ENCODE data around the gene KCNT2.
"Not testable (repeated sequence)": the region's sequence is repeated elsewhere in the genome, so short reads cannot be mapped to it uniquely, and the experiment has no call there.

The KCNT2 gene

DNA sequence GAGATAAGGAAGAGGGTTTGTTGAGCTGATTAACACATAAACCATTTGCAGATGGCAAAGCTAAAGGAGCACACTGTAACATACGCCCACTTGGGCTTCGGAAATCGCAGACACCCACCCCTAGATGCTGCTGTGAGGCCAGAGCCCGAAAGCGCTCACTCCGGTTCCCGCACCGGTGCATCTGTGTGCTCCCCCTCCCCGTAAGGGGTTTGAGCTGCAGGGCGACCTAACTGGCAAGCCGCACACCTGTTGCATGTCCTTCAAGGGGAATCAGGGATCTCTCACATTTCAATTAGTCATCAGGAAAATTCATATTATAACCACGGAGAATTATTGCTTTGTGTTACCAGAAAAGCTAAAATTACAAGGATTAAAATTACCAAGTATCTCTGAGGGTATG is 42.2 kb upstream of the KCNT2 start:
- DNase-seq (ENCODE audit: low read depth) = no peak
- H3K4me3 ChIP-seq (ENCODE audit: low read depth, low read length) = no peak overlapping the region
- TF ChIP-seq, protein P1, sequence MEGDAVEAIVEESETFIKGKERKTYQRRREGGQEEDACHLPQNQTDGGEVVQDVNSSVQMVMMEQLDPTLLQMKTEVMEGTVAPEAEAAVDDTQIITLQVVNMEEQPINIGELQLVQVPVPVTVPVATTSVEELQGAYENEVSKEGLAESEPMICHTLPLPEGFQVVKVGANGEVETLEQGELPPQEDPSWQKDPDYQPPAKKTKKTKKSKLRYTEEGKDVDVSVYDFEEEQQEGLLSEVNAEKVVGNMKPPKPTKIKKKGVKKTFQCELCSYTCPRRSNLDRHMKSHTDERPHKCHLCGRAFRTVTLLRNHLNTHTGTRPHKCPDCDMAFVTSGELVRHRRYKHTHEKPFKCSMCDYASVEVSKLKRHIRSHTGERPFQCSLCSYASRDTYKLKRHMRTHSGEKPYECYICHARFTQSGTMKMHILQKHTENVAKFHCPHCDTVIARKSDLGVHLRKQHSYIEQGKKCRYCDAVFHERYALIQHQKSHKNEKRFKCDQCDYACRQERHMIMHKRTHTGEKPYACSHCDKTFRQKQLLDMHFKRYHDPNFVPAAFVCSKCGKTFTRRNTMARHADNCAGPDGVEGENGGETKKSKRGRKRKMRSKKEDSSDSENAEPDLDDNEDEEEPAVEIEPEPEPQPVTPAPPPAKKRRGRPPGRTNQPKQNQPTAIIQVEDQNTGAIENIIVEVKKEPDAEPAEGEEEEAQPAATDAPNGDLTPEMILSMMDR (IDR thresholded peaks at IDR 0.05; ENCODE audit: insufficient read depth, low read depth, low read length, missing control alignments) = no peak

DNA sequence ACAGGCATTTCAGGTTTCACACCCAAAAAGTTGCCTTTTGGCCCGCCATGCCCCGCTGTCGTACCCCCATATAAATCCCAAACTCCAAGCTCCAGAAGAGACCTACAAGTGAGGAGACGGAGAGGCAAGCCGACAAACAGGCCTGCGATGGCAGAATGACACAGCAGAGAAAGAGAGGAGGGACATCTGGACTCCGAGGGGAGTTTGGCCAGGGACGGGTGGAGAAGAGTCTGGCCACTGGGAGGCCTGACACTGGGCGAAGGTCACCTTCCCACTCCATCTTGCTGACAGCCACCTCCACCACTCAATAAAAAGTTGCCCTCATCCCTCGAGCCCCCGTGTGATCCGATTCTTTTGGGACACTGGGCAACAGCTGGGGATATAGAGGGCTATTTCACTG is 41.8 kb upstream of the KCNT2 start:
- TF ChIP-seq, protein P1 (IDR thresholded peaks at IDR 0.05; ENCODE audit: insufficient read depth, low read depth, low read length, missing control alignments) = no peak
- DNase-seq (ENCODE audit: low read depth) = no peak
- H3K4me3 ChIP-seq (ENCODE audit: low read depth, low read length) = no peak overlapping the region

DNA sequence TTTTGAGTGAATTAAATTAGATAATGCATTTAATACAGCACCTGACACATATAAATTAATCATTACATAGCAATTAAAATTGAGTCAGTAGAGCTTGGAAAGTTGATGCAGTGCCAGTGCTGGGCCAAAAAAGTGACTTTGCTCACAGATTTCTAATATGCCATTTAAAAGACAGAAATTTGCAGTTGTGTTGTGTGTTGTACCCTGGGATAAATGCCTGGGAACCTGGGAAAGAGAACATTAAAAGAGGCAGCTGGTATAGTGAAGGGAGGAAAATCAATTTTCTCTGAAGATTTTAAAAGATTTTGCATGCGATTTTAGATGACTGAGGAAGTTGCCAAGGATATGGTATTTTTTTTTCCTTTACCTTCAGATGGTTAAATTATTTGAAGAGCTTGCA is 32.7 kb upstream of the KCNT2 start:
- no peak overlapping the region for H3K4me3 ChIP-seq (ENCODE audit: low read depth, low read length)
- TF ChIP-seq, protein P1 (IDR thresholded peaks at IDR 0.05; ENCODE audit: insufficient read depth, low read depth, low read length, missing control alignments) = no peak
- no peak for DNase-seq (ENCODE audit: low read depth)

DNA sequence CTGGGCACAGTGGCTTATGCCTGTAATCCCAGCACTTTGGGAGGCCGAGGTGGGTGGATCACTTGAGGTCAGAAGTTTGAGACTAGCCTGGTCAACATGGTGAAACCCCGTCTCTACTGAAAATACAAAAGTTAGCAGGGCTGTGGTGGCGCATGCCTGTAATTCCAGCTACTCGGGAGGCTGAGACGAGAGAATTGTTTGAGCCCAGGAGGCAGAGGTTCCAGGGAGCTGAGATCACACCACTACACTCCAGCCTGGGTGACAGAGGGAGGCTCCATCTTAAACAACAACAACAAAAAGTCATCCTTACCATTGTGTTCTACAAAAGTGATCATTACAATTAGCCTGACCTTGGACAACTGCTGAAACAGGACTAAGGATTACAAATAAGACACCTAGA is 31.1 kb upstream of the KCNT2 start:
- not testable (repeated sequence) for H3K4me3 ChIP-seq (ENCODE audit: low read depth, low read length); DNase-seq (ENCODE audit: low read depth)

DNA sequence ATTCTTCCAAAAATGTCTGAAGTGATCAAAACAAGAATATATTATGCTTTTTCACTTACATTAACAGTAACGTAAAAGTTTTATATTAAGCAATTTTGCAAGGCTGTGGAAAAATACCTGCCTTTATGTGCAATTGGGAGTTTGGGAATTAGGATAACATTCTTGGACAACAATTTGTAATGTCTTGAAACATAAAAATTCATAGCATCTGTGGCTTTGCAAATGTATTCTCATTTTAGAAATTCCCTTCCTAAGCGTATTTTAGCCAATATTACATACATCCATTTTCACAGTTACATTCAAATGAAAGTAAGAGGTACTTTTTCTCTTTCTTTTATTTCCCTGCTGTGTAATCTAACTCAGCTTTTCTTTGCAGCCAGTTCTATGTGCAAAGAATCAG is 30.2 kb upstream of the KCNT2 start:
- H3K4me3 ChIP-seq (ENCODE audit: low read depth, low read length) = no peak overlapping the region
- TF ChIP-seq, protein P1 (IDR thresholded peaks at IDR 0.05; ENCODE audit: insufficient read depth, low read depth, low read length, missing control alignments) = no peak
- DNase-seq (ENCODE audit: low read depth) = no peak

DNA sequence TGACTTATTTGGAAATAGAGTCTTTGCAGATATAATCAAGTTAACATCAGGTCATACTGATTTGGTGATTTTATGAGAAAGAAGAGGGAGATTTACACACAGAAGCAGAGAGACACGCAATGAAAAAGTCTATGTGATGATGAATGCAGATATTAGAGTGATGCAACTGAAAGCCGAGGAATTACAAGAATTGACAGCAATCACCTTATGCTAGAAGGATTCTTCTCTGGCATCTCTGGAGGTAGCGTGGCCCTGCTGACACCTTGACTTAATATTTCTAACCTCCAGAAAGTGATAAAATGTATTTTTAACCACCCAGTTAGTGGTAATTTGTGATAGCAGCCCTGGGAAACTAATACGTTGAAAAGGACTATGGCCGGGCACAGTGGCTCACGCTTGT is 29.4 kb upstream of the KCNT2 start:
- no peak for DNase-seq (ENCODE audit: low read depth)
- H3K4me3 ChIP-seq (ENCODE audit: low read depth, low read length) = no peak overlapping the region
- TF ChIP-seq, protein P1 (IDR thresholded peaks at IDR 0.05; ENCODE audit: insufficient read depth, low read depth, low read length, missing control alignments) = no peak

DNA sequence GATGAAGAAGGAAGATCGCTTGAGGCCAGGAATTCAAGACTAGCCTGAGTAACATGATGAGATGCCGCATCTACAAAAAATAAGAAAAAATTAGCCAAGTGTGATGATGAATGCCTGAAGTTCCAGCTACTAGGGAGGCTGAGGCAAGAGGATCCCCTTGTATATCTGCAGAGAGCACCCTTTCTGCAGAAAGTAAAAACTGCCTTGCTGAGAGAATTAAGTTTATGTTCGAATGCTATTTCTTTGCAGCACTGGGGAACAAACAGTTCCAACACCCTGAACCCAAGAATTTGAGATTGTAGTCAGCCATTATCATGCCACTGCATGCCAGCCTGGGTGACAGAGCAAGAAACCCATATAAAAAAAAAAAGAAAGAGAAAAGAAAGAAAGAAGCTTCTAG is 20.6 kb upstream of the KCNT2 start:
- no peak for DNase-seq (ENCODE audit: low read depth)
- TF ChIP-seq, protein P1 (IDR thresholded peaks at IDR 0.05; ENCODE audit: insufficient read depth, low read depth, low read length, missing control alignments) = no peak

DNA sequence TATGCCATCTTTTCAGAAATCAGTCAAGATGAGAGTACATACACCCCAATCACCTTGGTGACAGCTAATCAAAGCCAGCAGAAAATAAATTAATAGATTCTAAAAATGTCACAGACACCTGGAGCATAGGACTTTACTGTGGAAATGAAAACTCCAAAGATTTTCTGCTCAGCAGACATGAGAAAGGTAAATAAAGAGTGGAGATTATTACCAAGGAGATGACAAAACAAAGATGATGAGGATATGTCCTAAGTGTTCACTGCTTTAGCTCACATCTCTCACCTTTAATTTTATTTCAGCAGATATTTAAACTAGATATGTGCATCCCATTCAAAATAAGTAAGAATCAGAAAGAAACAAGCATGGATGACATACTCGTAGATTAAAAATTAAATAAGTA is 14.8 kb upstream of the KCNT2 start:
- DNase-seq (ENCODE audit: low read depth) = no peak
- no peak overlapping the region for H3K4me3 ChIP-seq (ENCODE audit: low read depth, low read length)
- TF ChIP-seq, protein P1 (IDR thresholded peaks at IDR 0.05; ENCODE audit: insufficient read depth, low read depth, low read length, missing control alignments) = no peak

More for the DNA sequence above, 20.6 kb upstream of the KCNT2 start:
- no peak overlapping the region for H3K4me3 ChIP-seq (ENCODE audit: low read depth, low read length)

Measured in GM12865 (cell line).